A673 (cell line): Measurements from ENCODE around the gene TSSK2. TPM values are rescaled to one million over a fixed set of nuclear protein-coding genes. Genes with fewer than 3 reads are reported as not detected.

ENCODE experiments used
- BruUV-seq: library from RNA; stranded (reverse); fragments of 400-500 nt; replicated peaks from 2 replicates; lab custom pipeline; 2021; lab: Mats Ljungman, UMichigan
- CTCF ChIA-PET: fragments of 300-600 bp; sonication (Branson Sonifier 250); formaldehyde crosslinking; loops from one replicate; lab custom pipeline; 2022; ENCODE audit warnings: antibody characterized with exemption; lab: Charles Lee
- POLR2A ChIA-PET: fragments of 300-600 bp; sonication (Branson Sonifier 250); formaldehyde crosslinking; loops from one replicate; lab custom pipeline; 2022; ENCODE audit warnings: antibody characterized with exemption; ENCODE audit not compliant: low non-redundant PET; lab: Charles Lee
- DNase-seq: peaks from one replicate; pipeline ENCODE4 v3.0.0-alpha.2; 2015; ENCODE audit warnings: low spot score
- H3K27ac ChIP-seq: fragments of 200-600 bp; sonication (generic); 2 replicates; pipeline ENCODE4 v1.5.1; 2016; ENCODE audit warnings: mixed run types, low read depth, mild to moderate bottlenecking, mixed read lengths, antibody characterized with exemption, low read length; ENCODE audit not compliant: poor library complexity, severe bottlenecking
- H3K27me3 ChIP-seq: fragments of 200-600 bp; sonication (generic); replicated peaks from 2 replicates; pipeline ENCODE4 v1.6.1; 2017; ENCODE audit warnings: mixed run types, low read depth, mild to moderate bottlenecking, mixed read lengths, antibody characterized with exemption, low read length; ENCODE audit not compliant: insufficient read depth, poor library complexity
- H3K36me3 ChIP-seq: fragments of 200-600 bp; sonication (generic); 2 replicates; pipeline ENCODE4 v1.6.1; 2016; ENCODE audit warnings: mixed run types, mild to moderate bottlenecking, mixed read lengths, antibody characterized with exemption, low read length; ENCODE audit not compliant: insufficient read depth, poor library complexity, severe bottlenecking
- H3K4me1 ChIP-seq: fragments of 200-600 bp; sonication (generic); 2 replicates; pipeline ENCODE4 v1.6.1; 2017; ENCODE audit warnings: mixed run types, mild to moderate bottlenecking, mixed read lengths, antibody characterized with exemption, low read length; ENCODE audit not compliant: insufficient read depth, poor library complexity, severe bottlenecking
- H3K4me3 ChIP-seq: fragments of 200-600 bp; sonication (generic); 2 replicates; pipeline ENCODE4 v1.5.1; 2016; ENCODE audit warnings: low read depth, mixed run types, mild to moderate bottlenecking, mixed read lengths, low read length; ENCODE audit not compliant: poor library complexity, severe bottlenecking
- H3K9me3 ChIP-seq: fragments of 200-600 bp; sonication (generic); 2 replicates; pipeline ENCODE4 v1.6.1; 2016; ENCODE audit warnings: mixed run types, low read depth, mild to moderate bottlenecking, mixed read lengths, antibody characterized with exemption, low read length; ENCODE audit not compliant: poor library complexity, severe bottlenecking
- EZH2 ChIP-seq: fragments of 200-600 bp; sonication (generic); IDR thresholded peaks from 2 replicates; pipeline ENCODE4 v1.6.1; 2017; ENCODE audit warnings: borderline replicate concordance, low read depth, mild to moderate bottlenecking, mixed read lengths, antibody characterized with exemption, low read length; ENCODE audit not compliant: poor library complexity, severe bottlenecking
- intact Hi-C: fragments of 100-400 bp; cut with micrococcal nuclease; formaldehyde crosslinking; loops from one replicate; pipeline ENCODE4 v1.10.0; 2022; ENCODE audit not compliant: unreplicated experiment
- total RNA-seq: library from RNA; stranded (reverse); gene quantifications from 2 replicates; pipeline ENCODE4 v1.2.3, GENCODE V29; 2021
- TF ChIP-seq, protein P1 (sequence below): fragments of 300-800, 200-600 bp; sonication (generic); conservative IDR thresholded peaks from 2 replicates; pipeline ENCODE4 v1.5.1; 2017; ENCODE audit warnings: low read depth, mild to moderate bottlenecking, antibody characterized with exemption, low read length, moderate library complexity, mixed read lengths

The TSSK2 gene
- total RNA-seq, 1 experiment from 2014 or later: not detected

DNA sequence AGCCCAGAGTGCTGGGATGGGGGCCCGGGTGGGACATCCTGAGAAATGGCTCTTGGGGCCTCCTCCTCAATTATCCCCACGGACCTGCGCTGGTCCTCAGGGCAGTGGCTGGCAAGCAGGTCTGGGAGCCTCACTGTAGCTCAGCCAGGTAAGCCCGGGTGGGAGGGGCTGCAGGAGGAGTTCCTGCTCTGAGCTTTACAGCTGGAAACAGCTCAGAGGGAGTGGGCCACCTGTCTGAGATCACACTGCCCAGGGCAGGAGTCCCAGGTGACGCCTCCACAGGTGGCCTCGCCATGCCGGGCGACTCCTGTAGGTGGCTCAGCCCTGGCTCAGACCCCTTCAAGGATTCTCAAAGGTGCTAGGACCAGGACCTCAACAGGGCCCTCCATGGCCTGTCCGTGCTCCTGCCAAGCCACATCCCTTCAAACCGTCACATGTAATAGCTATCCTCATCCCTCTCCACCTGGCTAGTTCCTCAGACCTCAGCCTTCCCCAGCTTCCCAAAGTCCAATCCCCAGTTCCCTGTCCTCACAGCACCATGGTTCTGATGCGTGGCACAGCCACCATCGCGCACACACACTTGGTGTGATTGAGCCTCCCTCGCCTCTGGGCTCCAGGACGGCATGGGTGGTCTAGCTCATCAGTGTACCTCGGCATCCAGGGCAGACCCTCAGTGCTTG, 3.6 kb upstream of the TSSK2 start:
- Histone ChIP-seq H3K4me3 (no peak overlapping the region), H3K27me3 (no peaks in the 10 kb centered on the region), H3K36me3 (no peaks in the 10 kb centered on the region), H3K4me1 (peaks cover 6% of the 10 kb centered on the region), H3K9me3 (no peaks in the 10 kb centered on the region), H3K27ac (no peak overlapping the region)
- POLR2A ChIA-PET: no interaction called here
- TF ChIP-seq, protein P1, sequence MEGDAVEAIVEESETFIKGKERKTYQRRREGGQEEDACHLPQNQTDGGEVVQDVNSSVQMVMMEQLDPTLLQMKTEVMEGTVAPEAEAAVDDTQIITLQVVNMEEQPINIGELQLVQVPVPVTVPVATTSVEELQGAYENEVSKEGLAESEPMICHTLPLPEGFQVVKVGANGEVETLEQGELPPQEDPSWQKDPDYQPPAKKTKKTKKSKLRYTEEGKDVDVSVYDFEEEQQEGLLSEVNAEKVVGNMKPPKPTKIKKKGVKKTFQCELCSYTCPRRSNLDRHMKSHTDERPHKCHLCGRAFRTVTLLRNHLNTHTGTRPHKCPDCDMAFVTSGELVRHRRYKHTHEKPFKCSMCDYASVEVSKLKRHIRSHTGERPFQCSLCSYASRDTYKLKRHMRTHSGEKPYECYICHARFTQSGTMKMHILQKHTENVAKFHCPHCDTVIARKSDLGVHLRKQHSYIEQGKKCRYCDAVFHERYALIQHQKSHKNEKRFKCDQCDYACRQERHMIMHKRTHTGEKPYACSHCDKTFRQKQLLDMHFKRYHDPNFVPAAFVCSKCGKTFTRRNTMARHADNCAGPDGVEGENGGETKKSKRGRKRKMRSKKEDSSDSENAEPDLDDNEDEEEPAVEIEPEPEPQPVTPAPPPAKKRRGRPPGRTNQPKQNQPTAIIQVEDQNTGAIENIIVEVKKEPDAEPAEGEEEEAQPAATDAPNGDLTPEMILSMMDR: no peak
- no peak for TF ChIP-seq EZH2
- no TSS peak for BruUV-seq
- no peak for DNase-seq
- intact Hi-C loops: no loop called here
- CTCF ChIA-PET: interaction anchor here (0.6 kb wide), 1 partner anchor 100 kb away, joined by 3 read pairs; no protein-coding TSS in a partner anchor

- H3K27ac ChIP-seq: no peak overlapping the region
- TF ChIP-seq EZH2: no peak
- TF ChIP-seq, protein P1: no peak
- CTCF ChIA-PET: interaction anchor here (0.6 kb wide), 1 partner anchor 99 kb away, joined by 3 read pairs; no protein-coding TSS in a partner anchor
- H3K9me3 ChIP-seq: no peaks in the 10 kb centered on the region
- POLR2A ChIA-PET: no interaction called here
- BruUV-seq: no TSS peak
- peaks cover 2% of the 10 kb centered on the region for H3K4me1 ChIP-seq
- H3K27me3 ChIP-seq: no peaks in the 10 kb centered on the region
- no peak for DNase-seq
- no peak overlapping the region for H3K4me3 ChIP-seq
- no peaks in the 10 kb centered on the region for H3K36me3 ChIP-seq
- intact Hi-C loops: no loop called here
Measured at GRCh38 chr22:19128009-19128401, 3.1 kb upstream of the TSSK2 start.

DNA sequence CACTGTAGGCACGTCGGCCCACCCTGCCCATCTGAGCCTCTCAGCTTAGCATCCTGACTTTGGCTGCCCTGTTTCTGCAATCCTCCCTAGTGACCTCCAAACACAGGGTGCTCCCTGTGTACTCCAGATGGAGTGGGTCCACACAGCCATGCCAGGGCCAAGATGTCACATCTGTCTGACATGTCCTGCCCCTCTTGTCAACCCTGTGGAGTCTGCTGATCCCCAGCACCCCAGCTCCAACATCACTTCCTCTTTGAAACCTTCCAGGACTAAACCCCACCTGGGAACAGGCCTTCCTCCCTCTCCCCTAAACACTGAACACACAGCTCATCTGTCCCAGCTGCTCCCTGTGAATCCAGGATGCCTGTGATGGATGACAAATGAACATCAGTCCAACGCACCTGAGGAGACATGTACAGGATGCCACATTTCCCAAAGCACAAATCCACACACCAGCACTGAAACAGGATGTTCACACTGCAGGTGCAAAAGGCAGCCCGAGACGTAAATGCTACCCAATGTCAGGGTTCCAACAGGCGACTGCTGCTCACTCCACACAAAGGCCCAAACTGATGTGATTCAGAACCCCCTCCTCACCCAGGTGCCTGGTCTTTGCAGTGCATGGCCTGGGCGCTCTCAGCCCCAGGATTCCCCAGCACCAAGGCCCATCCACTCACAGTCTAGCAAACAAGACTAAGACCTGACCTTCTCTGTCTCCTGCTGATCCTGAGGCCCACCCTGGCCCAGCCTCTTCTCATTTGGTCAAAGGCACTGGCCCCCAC, 2.0 kb upstream of the TSSK2 start:
- CTCF ChIA-PET: no interaction called here
- intact Hi-C loops: no loop called here
- H3K4me1 ChIP-seq: no peaks in the 10 kb centered on the region
- no peak overlapping the region for H3K27ac ChIP-seq
- TF ChIP-seq, protein P1: no peak
- TF ChIP-seq EZH2: no peak
- H3K27me3 ChIP-seq: no peaks in the 10 kb centered on the region
- BruUV-seq: no TSS peak
- POLR2A ChIA-PET: no interaction called here
- DNase-seq: no peak
- H3K4me3 ChIP-seq: no peak overlapping the region
- H3K9me3 ChIP-seq: no peaks in the 10 kb centered on the region
- H3K36me3 ChIP-seq: peaks cover 3% of the 10 kb centered on the region
